ENCODE data around the gene GNAI2.

GRCh38 chr3:50217681-50218080 is 18.3 kb upstream of the GNAI2 start:
- TF ChIP-seq PATZ1 (CRISPR knock-in tag; IDR thresholded peaks at IDR 0.05; ENCODE audit: borderline replicate concordance): no peak
- no peak for TF ChIP-seq BACH2 (CRISPR knock-in tag; IDR thresholded peaks at IDR 0.05; ENCODE audit: borderline replicate concordance)
- TF ChIP-seq GLIS3 (CRISPR knock-in tag; IDR thresholded peaks at IDR 0.05): no peak
- no peak for TF ChIP-seq CSDC2 (CRISPR knock-in tag; IDR thresholded peaks at IDR 0.05)
- TF ChIP-seq ZFP3 (CRISPR knock-in tag; IDR thresholded peaks at IDR 0.05): no peak
- TF ChIP-seq ZFP30 (CRISPR knock-in tag; IDR thresholded peaks at IDR 0.05): no peak

Data from SK-N-SH treated with all-trans-retinoic acid at 6 μM for 48 hours (cell line).